ENCODE measurements around the gene INPP5E.

Gene INPP5E

DNA sequence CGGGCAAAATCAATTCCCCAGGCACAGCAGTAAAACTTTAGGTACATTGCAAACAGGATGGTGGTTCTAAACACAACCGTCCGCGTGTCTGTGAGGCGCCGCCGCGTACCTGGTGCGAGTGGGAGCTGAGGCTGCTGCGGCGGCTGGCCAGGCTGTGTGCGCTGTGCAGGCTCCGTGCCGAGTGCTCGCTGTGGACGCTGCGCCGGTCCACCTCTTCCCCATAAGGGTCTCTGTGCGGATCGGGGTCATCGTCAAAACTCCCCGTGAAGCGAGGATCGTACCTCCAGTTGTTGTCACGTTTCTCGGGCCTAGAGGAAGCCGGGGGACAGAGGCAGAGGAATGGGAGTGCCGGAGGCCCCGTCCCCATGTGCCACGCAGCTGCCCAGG is 26.5 kb upstream of the INPP5E start:
- Histone ChIP-seq H3K4me3 (ENCODE audit: low read length, poor library complexity, severe bottlenecking) (no peak overlapping the region), H3K79me2 (ENCODE audit: insufficient read depth, low read length) (no peaks in the 10 kb centered on the region; the same call in 1 of the 2 replicates), H3K27me3 (ENCODE audit: insufficient read depth, low read length, poor library complexity, severe bottlenecking) (no peaks in the 10 kb centered on the region), H3K9me2 (replicated peaks; ENCODE audit: low read depth, low read length) (no peaks in the 10 kb centered on the region), H4K20me1 (ENCODE audit: insufficient read depth, low read length, poor library complexity, severe bottlenecking) (no peaks in the 10 kb centered on the region), H3K9ac (ENCODE audit: low read depth, low read length, poor library complexity, severe bottlenecking) (no peak overlapping the region), H3K36me3 (ENCODE audit: insufficient read depth, low read length) (peaks cover 88% of the 10 kb centered on the region), H3K4me1 (ENCODE audit: insufficient read depth, low read length, poor library complexity, severe bottlenecking) (no peaks in the 10 kb centered on the region), H3K4me2 (ENCODE audit: low read depth, low read length, poor library complexity, severe bottlenecking) (no peak overlapping the region), H2AFZ (ENCODE audit: low read length) (no peak overlapping the region), H3F3A (ENCODE audit: low read depth) (no peaks in the 10 kb centered on the region), H3K9me3 (ENCODE audit: insufficient read depth, low read depth, low read length) (no peaks in the 10 kb centered on the region)
- no peak for TF ChIP-seq EZH2phosphoT487 (IDR thresholded peaks at IDR 0.05; ENCODE audit: borderline replicate concordance)
- TF ChIP-seq, protein P1, sequence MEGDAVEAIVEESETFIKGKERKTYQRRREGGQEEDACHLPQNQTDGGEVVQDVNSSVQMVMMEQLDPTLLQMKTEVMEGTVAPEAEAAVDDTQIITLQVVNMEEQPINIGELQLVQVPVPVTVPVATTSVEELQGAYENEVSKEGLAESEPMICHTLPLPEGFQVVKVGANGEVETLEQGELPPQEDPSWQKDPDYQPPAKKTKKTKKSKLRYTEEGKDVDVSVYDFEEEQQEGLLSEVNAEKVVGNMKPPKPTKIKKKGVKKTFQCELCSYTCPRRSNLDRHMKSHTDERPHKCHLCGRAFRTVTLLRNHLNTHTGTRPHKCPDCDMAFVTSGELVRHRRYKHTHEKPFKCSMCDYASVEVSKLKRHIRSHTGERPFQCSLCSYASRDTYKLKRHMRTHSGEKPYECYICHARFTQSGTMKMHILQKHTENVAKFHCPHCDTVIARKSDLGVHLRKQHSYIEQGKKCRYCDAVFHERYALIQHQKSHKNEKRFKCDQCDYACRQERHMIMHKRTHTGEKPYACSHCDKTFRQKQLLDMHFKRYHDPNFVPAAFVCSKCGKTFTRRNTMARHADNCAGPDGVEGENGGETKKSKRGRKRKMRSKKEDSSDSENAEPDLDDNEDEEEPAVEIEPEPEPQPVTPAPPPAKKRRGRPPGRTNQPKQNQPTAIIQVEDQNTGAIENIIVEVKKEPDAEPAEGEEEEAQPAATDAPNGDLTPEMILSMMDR (conservative IDR thresholded peaks at IDR 0.05; ENCODE audit: low read length) = no peak

DNA sequence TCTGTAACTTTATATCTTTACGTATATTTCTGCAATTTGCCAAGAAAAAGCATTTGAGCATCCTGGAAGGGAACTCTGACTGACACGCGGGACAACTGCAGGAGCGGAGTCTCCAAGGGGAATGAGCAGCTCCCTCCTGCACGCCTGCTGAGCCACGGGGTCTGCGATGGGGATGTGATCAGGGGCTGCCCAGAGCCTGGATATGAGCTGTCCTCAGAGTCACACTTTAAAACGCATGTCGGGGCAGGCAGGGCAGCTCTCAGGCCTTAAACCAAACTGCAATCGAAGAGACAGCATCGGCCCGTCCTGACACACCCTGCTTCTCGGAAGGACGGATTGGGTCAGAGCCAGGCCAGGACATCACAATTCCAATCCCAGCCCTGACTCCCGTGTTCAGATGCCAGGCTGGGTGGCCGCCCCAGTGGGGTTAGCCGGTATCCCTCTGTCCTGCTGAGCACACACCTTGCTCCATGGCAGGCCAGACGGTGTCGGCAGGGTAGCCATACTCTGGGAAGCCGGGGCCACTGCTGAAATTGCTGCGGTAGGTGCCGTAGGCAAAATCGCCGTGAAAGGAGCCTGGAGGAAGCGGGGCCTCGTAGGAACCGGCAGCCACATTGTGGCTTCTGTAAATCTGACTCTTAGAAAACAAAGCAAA is 26.0 kb upstream of the INPP5E start:
- no peak for TF ChIP-seq EZH2phosphoT487 (IDR thresholded peaks at IDR 0.05; ENCODE audit: borderline replicate concordance)
- TF ChIP-seq, protein P1 (conservative IDR thresholded peaks at IDR 0.05; ENCODE audit: low read length) = no peak
- no peaks in the 10 kb centered on the region; the same call in 1 of the 2 replicates for H3K79me2 ChIP-seq (ENCODE audit: insufficient read depth, low read length)
- H3K9me2 ChIP-seq (replicated peaks; ENCODE audit: low read depth, low read length) = no peaks in the 10 kb centered on the region
- no peaks in the 10 kb centered on the region for H3F3A ChIP-seq (ENCODE audit: low read depth)
- no peaks in the 10 kb centered on the region for H4K20me1 ChIP-seq (ENCODE audit: insufficient read depth, low read length, poor library complexity, severe bottlenecking)
- no peak overlapping the region for H3K4me3 ChIP-seq (ENCODE audit: low read length, poor library complexity, severe bottlenecking)
- no peaks in the 10 kb centered on the region for H3K9me3 ChIP-seq (ENCODE audit: insufficient read depth, low read depth, low read length)
- no peaks in the 10 kb centered on the region for H3K4me1 ChIP-seq (ENCODE audit: insufficient read depth, low read length, poor library complexity, severe bottlenecking)
- H2AFZ ChIP-seq (ENCODE audit: low read length) = no peak overlapping the region
- no peak overlapping the region for H3K4me2 ChIP-seq (ENCODE audit: low read depth, low read length, poor library complexity, severe bottlenecking)
- no peak overlapping the region for H3K9ac ChIP-seq (ENCODE audit: low read depth, low read length, poor library complexity, severe bottlenecking)
- peaks cover 88% of the 10 kb centered on the region for H3K36me3 ChIP-seq (ENCODE audit: insufficient read depth, low read length)
- H3K27me3 ChIP-seq (ENCODE audit: insufficient read depth, low read length, poor library complexity, severe bottlenecking) = no peaks in the 10 kb centered on the region

DNA sequence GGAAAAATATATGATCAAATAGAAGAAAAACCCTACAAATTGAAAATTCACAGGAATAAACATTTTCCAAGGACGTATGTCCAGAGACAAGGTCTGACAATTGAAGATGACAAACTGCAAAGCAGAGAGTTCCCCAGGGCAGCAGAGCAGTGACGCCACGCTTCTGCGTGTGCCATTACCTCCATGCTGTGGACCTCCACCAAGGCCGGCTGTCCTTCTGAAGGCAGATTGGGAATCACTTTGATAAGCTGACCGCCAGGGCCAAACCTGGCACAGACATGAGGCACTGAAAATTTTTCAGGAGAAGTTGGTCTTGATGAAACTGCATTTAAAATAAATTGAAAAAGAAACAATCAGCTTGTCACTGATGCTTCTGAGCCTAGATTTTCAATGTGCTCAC is 24.6 kb upstream of the INPP5E start:
- H3K4me1 ChIP-seq (ENCODE audit: insufficient read depth, low read length, poor library complexity, severe bottlenecking) = no peaks in the 10 kb centered on the region
- H3K9ac ChIP-seq (ENCODE audit: low read depth, low read length, poor library complexity, severe bottlenecking) = no peak overlapping the region
- H3K27me3 ChIP-seq (ENCODE audit: insufficient read depth, low read length, poor library complexity, severe bottlenecking) = no peaks in the 10 kb centered on the region
- no peaks in the 10 kb centered on the region for H3K79me2 ChIP-seq (ENCODE audit: insufficient read depth, low read length)
- H2AFZ ChIP-seq (ENCODE audit: low read length) = no peak overlapping the region
- no peaks in the 10 kb centered on the region for H4K20me1 ChIP-seq (ENCODE audit: insufficient read depth, low read length, poor library complexity, severe bottlenecking)
- H3F3A ChIP-seq (ENCODE audit: low read depth) = no peaks in the 10 kb centered on the region
- H3K4me3 ChIP-seq (ENCODE audit: low read length, poor library complexity, severe bottlenecking) = no peak overlapping the region
- no peak overlapping the region for H3K4me2 ChIP-seq (ENCODE audit: low read depth, low read length, poor library complexity, severe bottlenecking)
- H3K36me3 ChIP-seq (ENCODE audit: insufficient read depth, low read length) = peaks cover 89% of the 10 kb centered on the region
- H3K9me2 ChIP-seq (replicated peaks; ENCODE audit: low read depth, low read length) = no peaks in the 10 kb centered on the region
- TF ChIP-seq EZH2phosphoT487 (IDR thresholded peaks at IDR 0.05; ENCODE audit: borderline replicate concordance) = no peak
- TF ChIP-seq, protein P1 (conservative IDR thresholded peaks at IDR 0.05; ENCODE audit: low read length) = no peak
- no peaks in the 10 kb centered on the region for H3K9me3 ChIP-seq (ENCODE audit: insufficient read depth, low read depth, low read length)
